H9 (cell line): ENCODE measurements around the gene CALML5. TPM values are rescaled to one million over a fixed set of nuclear protein-coding genes. Genes with fewer than 3 reads are reported as not detected.

Experiments used
- DNase-seq: peaks from one replicate; pipeline ENCODE4 v3.0.0-alpha.2; 2017
- H2AFZ ChIP-seq: one replicate; pipeline ENCODE4 v1.6.1; 2013; ENCODE audit warnings: mild to moderate bottlenecking, low read length, control low read depth, moderate library complexity
- H2AK5ac ChIP-seq: 2 replicates; pipeline ENCODE4 v1.6.1; 2013; ENCODE audit warnings: low read length, control low read depth, mixed read lengths; ENCODE audit not compliant: insufficient read length
- H2BK120ac ChIP-seq: one replicate; pipeline ENCODE4 v1.6.1; 2013; ENCODE audit warnings: low read depth, mild to moderate bottlenecking, low read length, control low read depth, inconsistent platforms; ENCODE audit not compliant: poor library complexity, severe bottlenecking
- H2BK12ac ChIP-seq: 2 replicates; pipeline ENCODE4 v1.6.1; 2013; ENCODE audit warnings: low read length, control low read depth, mixed read lengths, low read depth; ENCODE audit not compliant: insufficient read length
- H2BK15ac ChIP-seq: 2 replicates; pipeline ENCODE4 v1.6.1; 2013; ENCODE audit warnings: low read depth, low read length, control low read depth
- H2BK20ac ChIP-seq: one replicate; pipeline ENCODE4 v1.6.1; 2013; ENCODE audit warnings: low read depth, mild to moderate bottlenecking, low read length, control low read depth, inconsistent platforms; ENCODE audit not compliant: poor library complexity, severe bottlenecking
- H2BK5ac ChIP-seq: 2 replicates; pipeline ENCODE4 v1.6.1; 2013; ENCODE audit warnings: low read length, control low read depth, mixed read lengths; ENCODE audit not compliant: insufficient read length
- H3K14ac ChIP-seq: 2 replicates; pipeline ENCODE4 v1.6.1; 2013; ENCODE audit warnings: low read length, control low read depth; ENCODE audit not compliant: insufficient read depth
- H3K18ac ChIP-seq: 2 replicates; pipeline ENCODE4 v1.6.1; 2013; ENCODE audit warnings: low read depth, mild to moderate bottlenecking, mixed read lengths, low read length, control low read depth; ENCODE audit not compliant: insufficient read length
- H3K23ac ChIP-seq: 2 replicates; pipeline ENCODE4 v1.6.1; 2013; ENCODE audit warnings: low read length, control low read depth, mixed read lengths, low read depth; ENCODE audit not compliant: insufficient read length
- H3K23me2 ChIP-seq: 2 replicates; pipeline ENCODE4 v1.6.1; 2013; ENCODE audit warnings: low read depth, mild to moderate bottlenecking, mixed read lengths, low read length, control low read depth; ENCODE audit not compliant: insufficient read length, poor library complexity, severe bottlenecking
- H3K27ac ChIP-seq: 2 replicates; pipeline ENCODE4 v1.5.1; 2013; ENCODE audit warnings: low read length, control low read depth, mixed read lengths, low read depth; ENCODE audit not compliant: insufficient read length
- H3K27me3 ChIP-seq: 2 replicates; pipeline ENCODE4 v1.6.1; 2013; ENCODE audit warnings: low read length, control low read depth, inconsistent platforms; ENCODE audit not compliant: insufficient read depth
- H3K4ac ChIP-seq: 2 replicates; pipeline ENCODE4 v1.6.1; 2013; ENCODE audit warnings: low read depth, mild to moderate bottlenecking, control low read depth, inconsistent platforms, low read length, moderate library complexity
- H3K4me1 ChIP-seq: 2 replicates; pipeline ENCODE4 v1.6.1; 2013; ENCODE audit warnings: low read length, control low read depth, inconsistent platforms; ENCODE audit not compliant: insufficient read depth
- H3K4me2 ChIP-seq: 2 replicates; pipeline ENCODE4 v1.6.1; 2013; ENCODE audit warnings: low read length, control low read depth, mixed read lengths; ENCODE audit not compliant: insufficient read length, insufficient read depth
- H3K56ac ChIP-seq: 2 replicates; pipeline ENCODE4 v1.6.1; 2013; ENCODE audit warnings: low read depth, mild to moderate bottlenecking, mixed read lengths, low read length, control low read depth; ENCODE audit not compliant: insufficient read length
- H3K79me1 ChIP-seq: 2 replicates; pipeline ENCODE4 v1.6.1; 2013; ENCODE audit warnings: low read depth, mild to moderate bottlenecking, moderate library complexity, low read length, control low read depth, inconsistent platforms; ENCODE audit not compliant: insufficient read depth, poor library complexity, severe bottlenecking
- H3K79me2 ChIP-seq: 2 replicates; pipeline ENCODE4 v1.6.1; 2013; ENCODE audit warnings: low read length, control low read depth, inconsistent platforms; ENCODE audit not compliant: insufficient read depth
- H3K9ac ChIP-seq: 2 replicates; pipeline ENCODE4 v1.6.1; 2013; ENCODE audit warnings: low read length, control low read depth, mixed read lengths; ENCODE audit not compliant: insufficient read length; ENCODE audit errors: extremely low read depth
- H3K9me3 ChIP-seq: one replicate; pipeline ENCODE4 v1.6.1; 2013; ENCODE audit warnings: low read depth, low read length, inconsistent platforms; ENCODE audit not compliant: control insufficient read depth
- H3T11ph ChIP-seq: one replicate; pipeline ENCODE4 v1.6.1; 2013; ENCODE audit warnings: mild to moderate bottlenecking, low read length, control low read depth, inconsistent platforms
- H4K20me1 ChIP-seq: one replicate; pipeline ENCODE4 v1.6.1; 2013; ENCODE audit not compliant: control insufficient read depth, insufficient read length, insufficient read depth
- H4K5ac ChIP-seq: 2 replicates; pipeline ENCODE4 v1.6.1; 2013; ENCODE audit warnings: low read depth, mild to moderate bottlenecking, mixed read lengths, low read length, control low read depth; ENCODE audit not compliant: insufficient read length
- H4K8ac ChIP-seq: replicated peaks from 2 replicates; pipeline ENCODE4 v1.6.1; 2013; ENCODE audit warnings: low read length, control low read depth, mixed read lengths, low read depth; ENCODE audit not compliant: insufficient read length
- H4K91ac ChIP-seq: 2 replicates; pipeline ENCODE4 v1.6.1; 2013; ENCODE audit warnings: low read depth, mild to moderate bottlenecking, moderate library complexity, mixed read lengths, low read length, control low read depth; ENCODE audit not compliant: insufficient read length
- H3K27ac Mint-ChIP-seq, 3 experiments: 2 replicates in 2 of 3; 3 replicates in 1 of 3; pipeline ENCODE4 v1.8.0; 2020 to 2021; ENCODE audit warnings: mixed read lengths in 3 of 3, mild to moderate bottlenecking in 1 of 3, moderate library complexity in 1 of 3
- H3K27me3 Mint-ChIP-seq: 2 replicates; pipeline ENCODE4 v1.8.0; 2021; ENCODE audit warnings: low read depth, mild to moderate bottlenecking, moderate library complexity, mixed read lengths
- H3K36me3 Mint-ChIP-seq, 3 experiments: 2 replicates in 2 of 3; 3 replicates in 1 of 3; pipeline ENCODE4 v1.8.0; 2020 to 2021; ENCODE audit warnings: low read depth in 3 of 3, mixed read lengths in 3 of 3; ENCODE audit not compliant: insufficient read depth in 1 of 3
- H3K4me1 Mint-ChIP-seq, 2 experiments: 2 replicates each; pipeline ENCODE4 v1.8.0; 2020; ENCODE audit warnings: mixed read lengths in 2 of 2
- H3K4me3 Mint-ChIP-seq, 2 experiments: 2 replicates in 1 of 2; 3 replicates in 1 of 2; pipeline ENCODE4 v1.8.0; 2020 to 2021; ENCODE audit warnings: mild to moderate bottlenecking in 2 of 2, mixed read lengths in 2 of 2, moderate library complexity in 1 of 2
- H3K9me3 Mint-ChIP-seq, 2 experiments: 2 replicates in 1 of 2; 3 replicates in 1 of 2; pipeline ENCODE4 v1.8.0; 2020; ENCODE audit warnings: mild to moderate bottlenecking in 2 of 2, mixed read lengths in 2 of 2, moderate library complexity in 1 of 2
- WGBS: extraction: QIAGEN DNeasy Blood & Tissue Kit; methylation state at CpG from one replicate; pipeline ENCODE4 v1.1.7; 2013; ENCODE audit warnings: missing lambda C conversion rate, low lambda C conversion rate, mixed read lengths; ENCODE audit not compliant: insufficient read length; ENCODE audit errors: extremely low coverage; 5-methylcytosine and 5-hydroxymethylcytosine counted together
- total RNA-seq: library from RNA; stranded (reverse); gene quantifications from 2 replicates; pipeline ENCODE4 v1.2.1, GENCODE V29; 2021
- TF ChIP-seq, protein P1 (sequence below): fragments of 200-600 bp; sonication (generic); conservative IDR thresholded peaks from 3 replicates; pipeline ENCODE4 v1.8.0; 2021; ENCODE audit warnings: antibody characterized with exemption, mild to moderate bottlenecking

Gene CALML5
- total RNA-seq, 1 experiment from 2014 or later: not detected

DNA sequence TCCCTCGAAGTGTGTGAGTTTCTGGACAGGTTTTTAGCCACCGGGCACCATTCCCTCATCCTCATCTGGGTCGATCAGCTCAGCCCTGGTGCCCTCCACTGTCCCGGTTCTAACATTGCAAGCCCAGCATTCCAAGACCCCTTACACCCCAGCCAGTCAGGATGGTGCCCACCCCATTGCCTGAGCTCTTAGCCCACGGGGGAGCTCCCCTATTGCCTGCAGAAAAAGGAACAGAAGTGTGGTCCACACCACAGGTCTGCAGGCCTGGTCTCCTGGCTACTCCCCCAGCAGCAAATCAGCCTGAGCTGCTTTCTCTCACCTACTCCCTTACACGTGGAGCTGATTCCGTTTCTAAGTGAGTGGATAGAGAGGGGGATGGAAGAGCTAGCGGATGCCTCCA lies 4.8 kb downstream of the CALML5 start:
- Histone ChIP-seq H3K9ac (no peak overlapping the region), H3K27me3 (no peaks in the 10 kb centered on the region), H3K23ac (no peak overlapping the region), H4K5ac (no peak overlapping the region), H4K91ac (no peak overlapping the region), H2BK12ac (no peak overlapping the region), H3K9me3 (peaks cover 6% of the 10 kb centered on the region), H2BK120ac (no peak overlapping the region), H3T11ph (no peak overlapping the region), H3K4me2 (no peak overlapping the region), H3K79me1 (no peaks in the 10 kb centered on the region), H2BK5ac (no peak overlapping the region), H4K8ac (no peak overlapping the region), H3K27ac (no peak overlapping the region), H2AK5ac (no peak overlapping the region), H3K18ac (no peak overlapping the region), H4K20me1 (no peaks in the 10 kb centered on the region), H2BK15ac (no peak overlapping the region), H3K23me2 (no peaks in the 10 kb centered on the region), H3K4ac (no peak overlapping the region), H2AFZ (no peak overlapping the region), H3K14ac (no peak overlapping the region), H3K4me1 (no peaks in the 10 kb centered on the region), H3K79me2 (no peaks in the 10 kb centered on the region), H3K56ac (no peak overlapping the region), H2BK20ac (no peak overlapping the region)
- Mint-ChIP-seq H3K4me3 (no peak overlapping the region), H3K36me3 (peaks cover 3 to 11% (median 5%) of the 10 kb centered on the region in 3 experiments; a peak in 6 of 7 replicates), H3K9me3 (peaks cover 9 to 11% of the 10 kb centered on the region in 2 experiments), H3K27ac (no peak overlapping the region), H3K27me3 (peaks cover 2% of the 10 kb centered on the region; the same call in 1 of the 2 replicates), H3K4me1 (peaks cover under 1 to 7% of the 10 kb centered on the region in 2 experiments; a peak in 2 of 4 replicates)
- DNase-seq: no peak
- TF ChIP-seq, protein P1, sequence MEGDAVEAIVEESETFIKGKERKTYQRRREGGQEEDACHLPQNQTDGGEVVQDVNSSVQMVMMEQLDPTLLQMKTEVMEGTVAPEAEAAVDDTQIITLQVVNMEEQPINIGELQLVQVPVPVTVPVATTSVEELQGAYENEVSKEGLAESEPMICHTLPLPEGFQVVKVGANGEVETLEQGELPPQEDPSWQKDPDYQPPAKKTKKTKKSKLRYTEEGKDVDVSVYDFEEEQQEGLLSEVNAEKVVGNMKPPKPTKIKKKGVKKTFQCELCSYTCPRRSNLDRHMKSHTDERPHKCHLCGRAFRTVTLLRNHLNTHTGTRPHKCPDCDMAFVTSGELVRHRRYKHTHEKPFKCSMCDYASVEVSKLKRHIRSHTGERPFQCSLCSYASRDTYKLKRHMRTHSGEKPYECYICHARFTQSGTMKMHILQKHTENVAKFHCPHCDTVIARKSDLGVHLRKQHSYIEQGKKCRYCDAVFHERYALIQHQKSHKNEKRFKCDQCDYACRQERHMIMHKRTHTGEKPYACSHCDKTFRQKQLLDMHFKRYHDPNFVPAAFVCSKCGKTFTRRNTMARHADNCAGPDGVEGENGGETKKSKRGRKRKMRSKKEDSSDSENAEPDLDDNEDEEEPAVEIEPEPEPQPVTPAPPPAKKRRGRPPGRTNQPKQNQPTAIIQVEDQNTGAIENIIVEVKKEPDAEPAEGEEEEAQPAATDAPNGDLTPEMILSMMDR: no peak
- no CpG with 5 or more reads among the region's 8 CpGs for WGBS
